ENCODE measurements around the gene RERE. TPM values are rescaled to one million over a fixed set of nuclear protein-coding genes. Genes with fewer than 3 reads are reported as not detected.

Gene RERE
- total RNA-seq, 6 experiments from 2014 or later, result 36.5 to 41.6 (median 37.5) TPM

DNA sequence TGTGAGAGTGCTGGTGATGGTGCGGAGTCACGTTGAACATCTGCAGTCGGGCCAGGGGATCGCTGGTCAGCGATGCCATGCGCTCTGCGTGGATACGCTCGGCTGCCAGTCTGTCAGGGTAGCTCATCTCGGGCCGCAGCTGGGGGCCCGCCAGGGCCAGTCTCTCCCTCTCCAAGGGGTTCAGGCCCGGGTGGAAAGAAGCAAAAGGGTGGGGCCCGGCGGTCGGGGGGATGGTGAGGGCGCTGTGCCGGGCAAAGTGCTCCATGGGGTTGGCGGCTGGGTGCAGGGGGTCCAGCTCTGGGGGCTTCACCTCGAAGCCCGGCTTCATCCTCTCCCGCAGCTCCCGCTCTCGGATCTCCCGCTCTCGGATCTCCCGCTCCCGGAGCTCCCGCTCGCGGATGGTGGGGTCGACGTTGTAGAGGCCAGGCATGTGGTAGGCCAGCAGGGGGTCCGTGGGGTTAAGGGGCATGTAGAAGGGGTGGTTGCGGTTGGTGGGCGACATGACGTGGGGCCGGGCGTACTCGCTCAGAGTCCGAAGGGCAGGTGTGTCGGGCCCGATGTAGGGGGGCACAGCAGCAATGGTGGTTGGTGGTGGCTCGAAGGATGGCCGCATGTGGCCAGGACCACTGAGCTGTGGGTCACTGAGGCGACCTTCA lies 459.1 kb downstream of the RERE start:
- DNase-seq, result no peak
- no peaks in the 10 kb centered on the region; the same call in 1 of the 2 replicates for H3K27me3 Mint-ChIP-seq (ENCODE audit: insufficient read depth)
- no peak overlapping the region for H3K4me3 Mint-ChIP-seq
- H3K27ac Mint-ChIP-seq, result no peak overlapping the region
- TF ChIP-seq, protein P1, sequence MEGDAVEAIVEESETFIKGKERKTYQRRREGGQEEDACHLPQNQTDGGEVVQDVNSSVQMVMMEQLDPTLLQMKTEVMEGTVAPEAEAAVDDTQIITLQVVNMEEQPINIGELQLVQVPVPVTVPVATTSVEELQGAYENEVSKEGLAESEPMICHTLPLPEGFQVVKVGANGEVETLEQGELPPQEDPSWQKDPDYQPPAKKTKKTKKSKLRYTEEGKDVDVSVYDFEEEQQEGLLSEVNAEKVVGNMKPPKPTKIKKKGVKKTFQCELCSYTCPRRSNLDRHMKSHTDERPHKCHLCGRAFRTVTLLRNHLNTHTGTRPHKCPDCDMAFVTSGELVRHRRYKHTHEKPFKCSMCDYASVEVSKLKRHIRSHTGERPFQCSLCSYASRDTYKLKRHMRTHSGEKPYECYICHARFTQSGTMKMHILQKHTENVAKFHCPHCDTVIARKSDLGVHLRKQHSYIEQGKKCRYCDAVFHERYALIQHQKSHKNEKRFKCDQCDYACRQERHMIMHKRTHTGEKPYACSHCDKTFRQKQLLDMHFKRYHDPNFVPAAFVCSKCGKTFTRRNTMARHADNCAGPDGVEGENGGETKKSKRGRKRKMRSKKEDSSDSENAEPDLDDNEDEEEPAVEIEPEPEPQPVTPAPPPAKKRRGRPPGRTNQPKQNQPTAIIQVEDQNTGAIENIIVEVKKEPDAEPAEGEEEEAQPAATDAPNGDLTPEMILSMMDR (IDR thresholded peaks at IDR 0.05), result no peak
- H3K36me3 Mint-ChIP-seq (ENCODE audit: low read depth), result peaks cover 17% of the 10 kb centered on the region
- no peaks in the 10 kb centered on the region for H3K9me3 Mint-ChIP-seq
- no peaks in the 10 kb centered on the region for H3K4me1 Mint-ChIP-seq (ENCODE audit: low read depth)

DNA sequence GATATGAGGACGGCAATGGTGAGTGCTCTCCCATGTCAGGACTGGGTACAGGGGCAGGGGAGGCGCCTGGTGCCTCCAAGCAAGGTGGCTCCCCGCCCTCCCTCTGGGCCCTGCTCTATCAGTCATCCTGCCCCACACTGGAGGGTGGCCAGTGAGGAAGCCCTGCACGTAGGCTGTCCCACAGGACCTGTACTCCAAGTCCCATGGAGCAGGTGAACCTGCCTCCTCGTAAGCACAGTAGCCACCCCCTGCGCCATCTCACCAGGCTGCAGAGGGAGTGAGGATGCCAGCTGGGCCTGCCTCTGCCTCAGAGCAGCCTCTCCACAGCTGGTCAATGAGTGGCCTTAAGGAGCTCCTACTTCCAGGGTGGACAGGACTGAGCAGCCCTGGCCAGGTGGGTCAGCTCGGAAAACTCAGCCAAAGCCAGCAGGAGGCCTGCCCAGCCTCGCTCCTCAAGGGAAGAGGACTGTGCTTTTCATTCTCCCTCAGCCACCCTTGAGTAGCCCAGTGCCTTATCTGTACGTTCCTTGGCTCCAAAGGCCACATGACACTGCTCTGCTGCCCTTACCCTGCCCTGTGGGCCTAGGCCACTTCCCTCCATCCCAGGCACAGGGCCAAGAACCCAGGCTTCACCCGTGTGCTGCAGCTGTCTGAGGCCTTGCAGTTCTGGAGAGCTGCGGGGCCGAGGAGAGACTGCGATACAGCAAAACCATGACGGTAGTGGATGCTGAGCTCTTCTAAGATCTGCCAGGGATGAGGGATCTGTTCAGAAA lies 459.9 kb downstream of the RERE start:
- peak overlapping the region; percentile 12; the same call in 1 of the 2 replicates for H3K27ac Mint-ChIP-seq
- no peak for DNase-seq
- no peaks in the 10 kb centered on the region for H3K4me1 Mint-ChIP-seq (ENCODE audit: low read depth)
- H3K9me3 Mint-ChIP-seq, result no peaks in the 10 kb centered on the region
- H3K4me3 Mint-ChIP-seq, result no peak overlapping the region
- no peaks in the 10 kb centered on the region; the same call in 1 of the 2 replicates for H3K27me3 Mint-ChIP-seq (ENCODE audit: insufficient read depth)
- TF ChIP-seq, protein P1 (IDR thresholded peaks at IDR 0.05), result no peak
- H3K36me3 Mint-ChIP-seq (ENCODE audit: low read depth), result peaks cover 18% of the 10 kb centered on the region

DNA sequence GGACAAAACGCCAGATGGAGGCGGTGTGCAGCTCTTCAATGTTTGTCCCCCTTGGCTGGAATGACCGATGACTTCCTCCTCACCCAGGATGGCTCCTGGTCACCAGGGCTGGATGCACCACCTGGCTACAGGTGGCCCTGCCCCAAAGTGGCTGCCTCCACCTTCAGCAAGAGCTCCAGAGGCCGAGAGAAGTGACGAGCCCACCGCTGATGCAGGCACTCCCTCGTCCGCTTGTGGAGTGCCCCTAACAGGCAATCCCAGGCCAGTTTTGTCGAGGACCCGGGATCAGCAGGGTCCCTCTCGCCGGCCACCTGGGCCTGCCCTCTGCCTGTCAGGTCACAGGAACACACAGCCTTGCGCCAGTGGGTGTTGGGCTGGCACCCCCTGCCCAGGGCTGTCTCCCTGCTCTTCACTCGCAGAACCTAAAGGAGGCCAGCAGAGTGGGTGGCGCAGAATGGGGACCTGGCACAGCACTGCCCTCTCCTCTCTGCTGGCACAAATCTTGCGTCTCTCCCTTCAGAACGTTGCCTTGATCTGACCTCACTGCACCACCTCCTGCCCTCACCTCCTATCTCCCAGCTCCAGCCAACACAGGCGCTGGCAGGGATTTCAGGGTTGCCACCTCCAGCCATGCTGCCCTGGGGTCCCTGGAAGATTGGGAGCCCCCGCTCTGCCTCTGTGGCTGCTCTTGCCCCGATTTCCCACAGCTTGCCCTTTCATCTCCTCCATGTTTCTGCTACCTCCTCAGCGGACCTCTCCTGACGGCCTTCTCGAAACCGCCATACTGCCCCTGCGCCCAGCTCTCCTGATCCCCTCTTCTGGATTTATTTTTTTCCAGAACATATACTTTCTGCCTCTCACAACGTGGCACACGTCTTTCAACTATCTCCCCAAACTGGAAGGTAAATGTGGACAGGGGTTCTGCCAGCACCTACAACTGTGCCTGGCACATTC lies 460.9 kb downstream of the RERE start:
- Mint-ChIP-seq H3K9me3 (no peaks in the 10 kb centered on the region), H3K27me3 (ENCODE audit: insufficient read depth) (no peaks in the 10 kb centered on the region; the same call in 1 of the 2 replicates), H3K4me1 (ENCODE audit: low read depth) (no peaks in the 10 kb centered on the region), H3K4me3 (no peak overlapping the region), H3K27ac (peak overlapping the region; percentile 12; the same call in 1 of the 2 replicates), H3K36me3 (ENCODE audit: low read depth) (peaks cover 18% of the 10 kb centered on the region; the same call in 1 of the 2 replicates)
- DNase-seq, result no peak
- TF ChIP-seq, protein P1 (IDR thresholded peaks at IDR 0.05), result no peak

DNA sequence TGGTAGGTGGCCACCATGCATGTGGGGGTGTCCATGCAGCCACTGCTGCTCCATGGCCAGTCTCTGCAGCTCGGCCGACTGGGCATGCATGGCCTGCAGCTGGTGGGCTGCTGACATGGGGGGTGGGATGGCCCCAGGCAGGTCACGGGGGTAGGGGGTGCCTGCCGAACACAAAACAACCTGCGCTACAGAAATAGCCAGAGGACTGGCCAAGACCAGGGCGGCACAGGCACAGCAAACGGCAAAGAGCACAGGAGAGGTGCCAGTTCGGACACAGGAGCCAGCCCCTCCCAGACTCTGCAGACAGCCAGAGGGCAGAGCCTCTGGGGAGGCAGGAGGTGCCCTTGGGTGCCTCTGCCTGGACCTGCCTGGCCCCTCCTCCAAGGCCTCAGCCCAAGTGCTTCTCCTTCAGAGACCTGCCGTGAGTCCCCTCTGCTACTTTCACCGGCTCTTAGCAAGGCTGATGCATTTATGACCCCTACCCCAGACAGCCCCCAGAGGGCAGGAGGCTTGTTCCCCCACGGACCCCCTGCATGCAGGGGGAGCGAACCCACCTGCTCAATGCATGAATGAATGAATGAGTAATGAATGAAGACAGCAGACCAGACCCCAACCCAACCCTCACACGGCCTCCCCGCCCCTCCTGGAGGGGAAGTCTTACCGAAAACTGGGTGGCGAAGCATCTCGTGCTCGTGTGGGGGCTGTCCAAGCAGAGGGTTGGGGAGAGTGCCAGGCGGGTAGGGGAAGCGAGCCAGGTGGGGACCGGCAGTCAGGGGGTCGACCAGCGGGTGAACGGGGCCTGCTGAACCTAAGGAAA lies 461.8 kb downstream of the RERE start:
- no peak for DNase-seq
- Mint-ChIP-seq H3K4me3 (no peak overlapping the region), H3K27ac (no peak overlapping the region), H3K9me3 (no peaks in the 10 kb centered on the region), H3K36me3 (ENCODE audit: low read depth) (peaks cover 18% of the 10 kb centered on the region; the same call in 1 of the 2 replicates), H3K27me3 (ENCODE audit: insufficient read depth) (peaks cover under 1% of the 10 kb centered on the region; the same call in 1 of the 2 replicates), H3K4me1 (ENCODE audit: low read depth) (no peaks in the 10 kb centered on the region)
- TF ChIP-seq, protein P1 (IDR thresholded peaks at IDR 0.05), result no peak

Measured in HFFc6 (cell line).